ENCODE measurements around the gene GRIN1. TPM values are rescaled to one million over a fixed set of nuclear protein-coding genes. Genes with fewer than 3 reads are reported as not detected.

Gene GRIN1
- total and polyA plus RNA-seq, 8 donors = 0.25 to 0.55 (median 0.31) TPM; not detected in 5

DNA sequence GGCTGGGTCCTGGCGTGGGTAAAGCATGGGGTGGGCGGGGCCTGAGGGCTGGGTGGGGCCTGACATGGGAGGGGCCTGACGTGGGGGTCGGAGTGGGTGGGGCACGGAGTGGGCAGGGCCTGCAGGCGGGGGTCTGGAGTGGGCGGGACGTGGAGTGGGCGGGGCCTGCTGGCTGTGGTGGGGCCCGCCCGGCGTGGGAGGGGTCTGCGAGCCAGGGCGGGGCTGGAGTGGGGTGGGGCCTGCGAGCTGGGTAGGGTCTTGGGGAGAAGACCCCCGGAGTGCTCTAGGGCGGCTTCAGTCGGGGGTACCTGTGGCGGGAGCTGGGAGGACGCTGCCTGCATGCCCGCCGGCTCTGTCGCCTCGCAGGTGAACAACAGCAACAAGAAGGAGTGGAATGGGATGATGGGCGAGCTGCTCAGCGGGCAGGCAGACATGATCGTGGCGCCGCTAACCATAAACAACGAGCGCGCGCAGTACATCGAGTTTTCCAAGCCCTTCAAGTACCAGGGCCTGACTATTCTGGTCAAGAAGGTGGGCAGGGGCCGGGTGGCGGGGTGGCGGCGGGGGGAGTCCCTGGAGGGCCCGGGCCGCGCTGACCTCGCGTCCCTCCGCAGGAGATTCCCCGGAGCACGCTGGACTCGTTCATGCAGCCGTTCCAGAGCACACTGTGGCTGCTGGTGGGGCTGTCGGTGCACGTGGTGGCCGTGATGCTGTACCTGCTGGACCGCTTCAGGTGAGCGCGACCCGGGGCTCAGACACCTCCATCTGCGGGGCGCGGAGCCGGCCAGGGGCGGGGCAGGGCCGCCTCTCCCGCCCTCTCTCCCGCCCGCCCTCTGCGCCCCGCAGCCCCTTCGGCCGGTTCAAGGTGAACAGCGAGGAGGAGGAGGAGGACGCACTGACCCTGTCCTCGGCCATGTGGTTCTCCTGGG is 22.9 kb downstream of the GRIN1 start:
- 5 to 7% (median 5%) methylated on average over 45 to 68 of the region's 71 CpGs for WGBS, 5 donors
- H3K4me1 ChIP-seq = peaks cover 19 to 41% (median 32%) of the 10 kb centered on the region in 4 donors
- no peak for TF ChIP-seq POLR2A (IDR thresholded peaks at IDR 0.05)
- TF ChIP-seq, protein P1, sequence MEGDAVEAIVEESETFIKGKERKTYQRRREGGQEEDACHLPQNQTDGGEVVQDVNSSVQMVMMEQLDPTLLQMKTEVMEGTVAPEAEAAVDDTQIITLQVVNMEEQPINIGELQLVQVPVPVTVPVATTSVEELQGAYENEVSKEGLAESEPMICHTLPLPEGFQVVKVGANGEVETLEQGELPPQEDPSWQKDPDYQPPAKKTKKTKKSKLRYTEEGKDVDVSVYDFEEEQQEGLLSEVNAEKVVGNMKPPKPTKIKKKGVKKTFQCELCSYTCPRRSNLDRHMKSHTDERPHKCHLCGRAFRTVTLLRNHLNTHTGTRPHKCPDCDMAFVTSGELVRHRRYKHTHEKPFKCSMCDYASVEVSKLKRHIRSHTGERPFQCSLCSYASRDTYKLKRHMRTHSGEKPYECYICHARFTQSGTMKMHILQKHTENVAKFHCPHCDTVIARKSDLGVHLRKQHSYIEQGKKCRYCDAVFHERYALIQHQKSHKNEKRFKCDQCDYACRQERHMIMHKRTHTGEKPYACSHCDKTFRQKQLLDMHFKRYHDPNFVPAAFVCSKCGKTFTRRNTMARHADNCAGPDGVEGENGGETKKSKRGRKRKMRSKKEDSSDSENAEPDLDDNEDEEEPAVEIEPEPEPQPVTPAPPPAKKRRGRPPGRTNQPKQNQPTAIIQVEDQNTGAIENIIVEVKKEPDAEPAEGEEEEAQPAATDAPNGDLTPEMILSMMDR (IDR thresholded peaks at IDR 0.05) = no peak
- TF ChIP-seq EP300 (IDR thresholded peaks at IDR 0.05) = no peak
- no peak for TF ChIP-seq POLR2AphosphoS5 (IDR thresholded peaks at IDR 0.05)
- H3K27ac ChIP-seq = no peak overlapping the region
- no peak for DNase-seq
- peaks cover 34 to 100% (median 100%) of the 10 kb centered on the region in 3 donors for H3K27me3 ChIP-seq
- peak overlapping the region in 1 of 4 donors; percentile 47 for H3K4me3 ChIP-seq
- no peaks in the 10 kb centered on the region for H3K36me3 ChIP-seq
- intact Hi-C loops (cut with DNase I; ENCODE audit: low total_unique reads) = no loop called here
- no peaks in the 10 kb centered on the region for H3K9me3 ChIP-seq

DNA sequence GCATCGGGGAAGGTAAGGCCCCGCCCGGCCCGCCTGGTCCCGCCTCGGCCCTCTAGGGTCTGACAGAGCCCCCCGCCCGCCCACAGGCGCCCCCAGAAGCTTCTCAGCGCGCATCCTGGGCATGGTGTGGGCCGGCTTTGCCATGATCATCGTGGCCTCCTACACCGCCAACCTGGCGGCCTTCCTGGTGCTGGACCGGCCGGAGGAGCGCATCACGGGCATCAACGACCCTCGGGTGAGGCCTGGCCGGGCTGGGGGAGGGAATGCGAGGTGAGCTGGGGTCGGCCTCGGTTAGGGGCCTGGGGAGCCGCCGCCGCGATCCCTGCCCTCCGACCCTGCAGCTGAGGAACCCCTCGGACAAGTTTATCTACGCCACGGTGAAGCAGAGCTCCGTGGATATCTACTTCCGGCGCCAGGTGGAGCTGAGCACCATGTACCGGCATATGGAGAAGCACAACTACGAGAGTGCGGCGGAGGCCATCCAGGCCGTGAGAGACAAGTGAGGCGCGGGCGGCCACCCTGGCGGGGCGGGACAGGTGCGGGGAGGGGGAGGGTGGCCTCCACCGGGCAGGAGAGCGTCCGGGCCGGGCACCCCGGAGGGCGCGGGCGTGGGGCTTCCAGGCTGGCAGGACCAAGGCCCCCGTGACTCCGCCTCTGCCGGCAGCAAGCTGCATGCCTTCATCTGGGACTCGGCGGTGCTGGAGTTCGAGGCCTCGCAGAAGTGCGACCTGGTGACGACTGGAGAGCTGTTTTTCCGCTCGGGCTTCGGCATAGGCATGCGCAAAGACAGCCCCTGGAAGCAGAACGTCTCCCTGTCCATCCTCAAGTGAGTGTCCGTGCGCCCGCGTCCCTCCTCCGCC is 23.8 kb downstream of the GRIN1 start:
- intact Hi-C loops (cut with DNase I; ENCODE audit: low total_unique reads) = no loop called here
- Histone ChIP-seq H3K9me3 (no peaks in the 10 kb centered on the region), H3K4me3 (peak overlapping the region; percentile 28 to 47 (median 28)), H3K36me3 (no peaks in the 10 kb centered on the region), H3K27me3 (peaks cover 43 to 100% (median 100%) of the 10 kb centered on the region in 3 donors), H3K27ac (no peak overlapping the region), H3K4me1 (peaks cover 26 to 44% (median 38%) of the 10 kb centered on the region in 4 donors)
- WGBS, 5 donors = 6 to 11% (median 7%) methylated on average over 32 to 74 of the region's 74 CpGs
- TF ChIP-seq EP300 (IDR thresholded peaks at IDR 0.05) = no peak
- TF ChIP-seq, protein P1 (IDR thresholded peaks at IDR 0.05) = peak in 3 of 7 experiments; percentile 6 to 40 (median 9)
- DNase-seq = peak; percentile 71 to 73

DNA sequence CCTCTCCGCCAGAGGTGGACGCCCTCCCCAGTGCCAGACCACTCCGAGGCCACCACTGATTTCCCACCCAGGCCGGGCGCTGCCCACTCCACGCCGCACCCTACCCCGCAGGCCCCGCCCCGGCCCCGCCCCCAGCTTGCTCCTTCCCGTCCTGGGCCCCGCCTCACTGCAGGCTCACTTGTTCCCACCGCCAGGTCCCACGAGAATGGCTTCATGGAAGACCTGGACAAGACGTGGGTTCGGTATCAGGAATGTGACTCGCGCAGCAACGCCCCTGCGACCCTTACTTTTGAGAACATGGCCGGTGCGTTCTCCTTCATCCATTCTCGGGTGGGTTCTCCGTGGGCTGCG is 24.4 kb downstream of the GRIN1 start:
- H3K27ac ChIP-seq = no peak overlapping the region
- H3K9me3 ChIP-seq = no peaks in the 10 kb centered on the region
- TF ChIP-seq POLR2A (IDR thresholded peaks at IDR 0.05) (no peak), POLR2AphosphoS5 (IDR thresholded peaks at IDR 0.05) (no peak), EP300 (IDR thresholded peaks at IDR 0.05) (no peak)
- TF ChIP-seq, protein P1 (IDR thresholded peaks at IDR 0.05) = no peak
- H3K4me1 ChIP-seq = peaks cover 32 to 50% (median 44%) of the 10 kb centered on the region in 4 donors
- peaks cover 45 to 100% (median 100%) of the 10 kb centered on the region in 3 donors for H3K27me3 ChIP-seq
- no peak for DNase-seq
- peak overlapping the region; percentile 28 to 47 (median 28) for H3K4me3 ChIP-seq
- whole genome bisulfite sequencing, 5 donors = 32 to 47% (median 37%) methylated on average over 15 to 26 of the region's 26 CpGs
- intact Hi-C loops (cut with DNase I; ENCODE audit: low total_unique reads) = no loop called here
- no peaks in the 10 kb centered on the region for H3K36me3 ChIP-seq

DNA sequence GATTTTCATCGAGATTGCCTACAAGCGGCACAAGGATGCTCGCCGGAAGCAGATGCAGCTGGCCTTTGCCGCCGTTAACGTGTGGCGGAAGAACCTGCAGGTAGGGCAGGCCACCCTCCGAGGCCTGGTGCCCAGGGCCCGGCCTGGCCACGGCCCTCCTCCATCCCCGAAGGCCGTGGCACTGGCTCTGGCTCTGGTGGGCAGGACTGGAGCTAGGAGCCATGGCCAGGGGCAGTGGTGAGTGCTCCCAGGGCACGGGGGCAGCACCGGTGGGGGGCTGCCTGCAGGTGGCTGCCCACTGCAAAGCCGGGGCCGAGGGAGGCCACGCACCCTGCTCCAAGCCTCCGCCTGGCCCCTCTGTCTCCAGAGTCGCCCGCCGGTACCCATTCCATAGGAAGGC is 24.9 kb downstream of the GRIN1 start:
- Histone ChIP-seq H3K36me3 (no peaks in the 10 kb centered on the region), H3K27me3 (peaks cover 45 to 100% (median 100%) of the 10 kb centered on the region in 3 donors), H3K4me1 (peaks cover 37 to 50% (median 49%) of the 10 kb centered on the region in 4 donors), H3K27ac (no peak overlapping the region), H3K4me3 (no peak overlapping the region), H3K9me3 (no peaks in the 10 kb centered on the region)
- WGBS, 5 donors = 76 to 89% (median 87%) methylated on average over 15 to 22 of the region's 22 CpGs
- intact Hi-C loops (cut with DNase I; ENCODE audit: low total_unique reads) = no loop called here
- no peak for TF ChIP-seq POLR2AphosphoS5 (IDR thresholded peaks at IDR 0.05)
- TF ChIP-seq, protein P1 (IDR thresholded peaks at IDR 0.05) = no peak
- TF ChIP-seq POLR2A (IDR thresholded peaks at IDR 0.05) = no peak
- TF ChIP-seq EP300 (IDR thresholded peaks at IDR 0.05) = no peak
- no peak for DNase-seq
